A673 (cell line): ENCODE results near the gene PCDHGA6.
"Not testable (repeated sequence)": the region's sequence is repeated elsewhere in the genome, so short reads cannot be mapped to it uniquely, and the experiment has no call there.

ENCODE experiments used
- CTCF ChIP-seq: fragments of 300-800, 200-600 bp; sonication (generic); conservative IDR thresholded peaks from 2 replicates; pipeline ENCODE4 v1.5.1; 2017; ENCODE audit warnings: low read depth, mild to moderate bottlenecking, antibody characterized with exemption, low read length, moderate library complexity, mixed read lengths
- EZH2 ChIP-seq: fragments of 200-600 bp; sonication (generic); IDR thresholded peaks from 2 replicates; pipeline ENCODE4 v1.6.1; 2017; ENCODE audit warnings: borderline replicate concordance, low read depth, mild to moderate bottlenecking, mixed read lengths, antibody characterized with exemption, low read length; ENCODE audit not compliant: poor library complexity, severe bottlenecking

GRCh38 chr5:141414548-141415274, 41.0 kb downstream of the PCDHGA6 start:
- TF ChIP-seq CTCF, EZH2: not testable (repeated sequence)
